Aorta (tissue), 5 donors: ENCODE results near the gene UBE2K. TPM values are rescaled to one million over a fixed set of nuclear protein-coding genes. Genes with fewer than 3 reads are reported as not detected.
"Not testable (repeated sequence)": the region's sequence is repeated elsewhere in the genome, so short reads cannot be mapped to it uniquely, and the experiment has no call there.

ENCODE experiments used
- ATAC-seq: fragments of 200-7000 bp; cut with Tn5 transposase; one replicate; pipeline ENCODE4 v1.9.1; 2022; ENCODE audit warnings: moderate library complexity; ENCODE audit not compliant: low FRiP score
- DNase-seq, 2 donors: peaks; one replicate each; pipeline ENCODE4 v3.0.0-alpha.2; 2020
- H3K27ac ChIP-seq, 2 donors: one replicate each; pipeline ENCODE4 v1.5.1; 2013; ENCODE audit warnings: low read length in 2 of 2, mild to moderate bottlenecking in 2 of 2, moderate library complexity in 2 of 2, control low read depth in 1 of 2, inconsistent platforms in 1 of 2, low read depth in 1 of 2
- H3K27me3 ChIP-seq, 2 donors: one replicate each; pipeline ENCODE4 v1.6.1; 2013; ENCODE audit warnings: control low read depth in 1 of 2, low read length in 1 of 2, mild to moderate bottlenecking in 1 of 2, moderate library complexity in 1 of 2; ENCODE audit not compliant: insufficient read depth in 2 of 2, control insufficient read depth in 1 of 2
- H3K36me3 ChIP-seq, 2 donors: one replicate each; pipeline ENCODE4 v1.6.1; 2013; ENCODE audit warnings: control low read depth in 1 of 2, low read length in 1 of 2, mild to moderate bottlenecking in 1 of 2; ENCODE audit not compliant: insufficient read depth in 2 of 2, control insufficient read depth in 1 of 2
- H3K4me1 ChIP-seq, 2 donors: one replicate each; pipeline ENCODE4 v1.6.1; 2013; ENCODE audit warnings: low read length in 2 of 2, control low read depth in 1 of 2, mild to moderate bottlenecking in 1 of 2, moderate library complexity in 1 of 2; ENCODE audit not compliant: insufficient read depth in 2 of 2, control insufficient read depth in 1 of 2
- H3K4me3 ChIP-seq, 2 donors: one replicate each; pipeline ENCODE4 v1.5.1; 2013; ENCODE audit warnings: low read length in 2 of 2, control low read depth in 1 of 2, mild to moderate bottlenecking in 1 of 2
- H3K9me3 ChIP-seq: one replicate; pipeline ENCODE4 v1.6.1; 2013; ENCODE audit warnings: mild to moderate bottlenecking, low read length; ENCODE audit not compliant: control insufficient read depth
- WGBS, 2 donors: extraction: QIAGEN DNeasy Blood & Tissue Kit; methylation state at CpG; one replicate each; pipeline ENCODE4 v1.1.7; 2013; 5-methylcytosine and 5-hydroxymethylcytosine counted together
- intact Hi-C, 2 donors: fragments of 100-400 bp; cut with DNase I; formaldehyde crosslinking; loops; one replicate each; pipeline versions ENCODE4 v1.14.2 to v1.15.0; 2022
- polyA plus RNA-seq, 2 donors: library from polyadenylated mRNA; stranded (reverse); fragments of 200-250 nt; gene quantifications; one replicate each; pipeline ENCODE4 v1.2.3, GENCODE V29; 2013
- total RNA-seq, 2 donors: library from RNA; stranded (reverse); fragmentation: NEBNext Ultra II Directional; extraction: Animal tissue kit (Norgen Biotek cat#: 25700); gene quantifications; one replicate each; pipeline ENCODE4 v1.2.1, GENCODE V29; 2021
- donor health status: healthy with polysubstance abuse.
- donor health status: Bipolar disorder and iron deficiency.
- donor health status: DM: no; HTN: no; CAD: no.
- donor health status: DM: no; HTN: no; CAD: no.
- donor health status: DM: yes; HTN: yes; CAD: no.

UBE2K gene
- total and polyA plus RNA-seq, 4 donors = 26.5 to 59.5 (median 43.7) TPM

DNA sequence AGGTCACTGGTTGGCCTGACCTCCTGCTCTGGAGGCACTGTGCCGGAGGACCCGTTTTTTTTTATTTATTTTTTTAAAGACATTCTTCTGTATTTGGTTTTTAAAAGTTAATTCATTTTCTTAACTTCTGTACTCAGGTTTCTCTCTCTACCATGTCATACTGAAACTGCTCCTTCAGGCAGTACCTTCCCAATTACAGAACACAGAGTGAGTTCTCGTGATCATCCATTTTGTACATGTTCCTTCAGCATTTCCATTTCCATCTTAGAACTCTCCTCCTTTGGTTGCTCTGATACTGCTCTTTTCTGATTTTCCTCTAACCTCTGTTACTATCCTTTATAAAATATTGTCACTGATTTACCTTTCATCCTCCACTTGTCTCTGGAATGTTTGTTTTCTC is 17.9 kb downstream of the UBE2K start:
- Histone ChIP-seq H3K27ac (no peak overlapping the region), H3K9me3 (no peaks in the 10 kb centered on the region), H3K27me3 (no peaks in the 10 kb centered on the region), H3K4me3 (no peak overlapping the region), H3K4me1 (peaks cover 3% of the 10 kb centered on the region in 2 donors), H3K36me3 (no peaks in the 10 kb centered on the region)
- no peak for ATAC-seq
- intact Hi-C loops = no loop called here
- 61 to 63% methylated on average over 3 of the region's 3 CpGs for WGBS, 2 donors
- no peak for DNase-seq

DNA sequence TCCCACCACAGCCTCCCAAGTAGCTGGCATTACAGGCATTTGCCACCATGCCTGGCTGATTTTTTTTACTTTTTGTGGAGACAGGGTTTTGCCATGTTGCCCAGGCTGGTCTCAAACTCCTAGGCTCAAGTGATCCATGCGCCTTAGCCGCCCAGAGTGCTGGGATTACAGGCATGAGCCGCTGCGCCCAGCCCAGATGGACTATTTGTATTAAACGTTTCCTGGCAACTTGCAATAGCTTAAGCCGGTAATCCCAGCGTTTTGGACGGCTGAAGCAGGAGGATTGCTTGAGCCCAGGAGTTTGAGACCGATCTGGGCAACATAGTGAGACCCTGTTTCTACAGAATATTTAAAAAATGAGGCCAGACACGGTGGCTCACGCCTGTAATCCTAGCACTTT is 18.4 kb downstream of the UBE2K start:
- no peak overlapping the region for H3K4me3 ChIP-seq
- H3K27me3 ChIP-seq = no peaks in the 10 kb centered on the region
- ATAC-seq (no peak), DNase-seq (peak in 1 of 2 donors; percentile 61)
- intact Hi-C loops = no loop called here
- no peaks in the 10 kb centered on the region for H3K36me3 ChIP-seq
- peaks cover 3% of the 10 kb centered on the region in 2 donors for H3K4me1 ChIP-seq
- WGBS, 2 donors = 85% methylated on average over 11 of the region's 11 CpGs
- H3K9me3 ChIP-seq = no peaks in the 10 kb centered on the region
- no peak overlapping the region for H3K27ac ChIP-seq

- H3K9me3 ChIP-seq, H3K4me1 ChIP-seq, H3K27me3 ChIP-seq, ATAC-seq, H3K4me3 ChIP-seq, H3K36me3 ChIP-seq, intact Hi-C loops, H3K27ac ChIP-seq: not testable (repeated sequence)
- WGBS, 2 donors = 91% methylated on average over 13 to 19 of the region's 19 CpGs
- DNase-seq = peak in 1 of 2 donors; percentile 9
Measured at GRCh38 chr4:39717743-39718142, 19.8 kb downstream of the UBE2K start.

GRCh38 chr4:39718366-39719323 is 20.7 kb downstream of the UBE2K start:
- no peaks in the 10 kb centered on the region for H3K9me3 ChIP-seq
- H3K27ac ChIP-seq = no peak overlapping the region
- intact Hi-C loops = no loop called here
- ATAC-seq (no peak), DNase-seq (peak in 1 of 2 donors; percentile 65)
- peaks cover 3 to 5% of the 10 kb centered on the region in 2 donors for H3K4me1 ChIP-seq
- 93 to 95% methylated on average over 33 of the region's 33 CpGs for WGBS, 2 donors
- H3K27me3 ChIP-seq = no peaks in the 10 kb centered on the region
- H3K36me3 ChIP-seq = no peaks in the 10 kb centered on the region
- H3K4me3 ChIP-seq = no peak overlapping the region

GRCh38 chr4:39719804-39720580 is 22.1 kb downstream of the UBE2K start:
- no peak overlapping the region for H3K4me3 ChIP-seq
- H3K27ac ChIP-seq = no peak overlapping the region
- intact Hi-C loops = no loop called here
- DNase-seq = no peak
- H3K36me3 ChIP-seq = no peaks in the 10 kb centered on the region
- H3K9me3 ChIP-seq = no peaks in the 10 kb centered on the region
- ATAC-seq = no peak
- H3K4me1 ChIP-seq = peaks cover 0 to 2% of the 10 kb centered on the region in 2 donors
- no peaks in the 10 kb centered on the region for H3K27me3 ChIP-seq

DNA sequence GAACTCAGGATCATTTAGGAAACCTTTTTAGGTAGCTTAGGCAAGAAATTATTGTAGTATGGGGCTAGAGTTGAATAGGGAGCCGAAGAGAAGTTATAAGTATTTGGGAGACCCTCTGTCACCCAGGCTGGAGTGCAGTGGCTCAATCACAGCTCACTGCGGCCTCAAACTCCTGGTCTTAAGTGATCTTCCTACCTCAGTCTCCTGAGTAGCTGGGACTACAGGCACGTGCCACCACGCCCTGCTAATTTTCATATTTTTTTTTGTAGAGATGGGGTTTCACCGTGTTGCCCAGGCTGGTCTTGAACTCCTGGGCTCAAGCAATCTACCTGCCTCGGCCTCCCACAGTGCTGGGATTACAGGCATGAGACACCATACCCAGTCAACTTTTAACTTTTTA is 23.3 kb downstream of the UBE2K start:
- H3K4me3 ChIP-seq, intact Hi-C loops, H3K36me3 ChIP-seq, H3K9me3 ChIP-seq, H3K27me3 ChIP-seq, H3K4me1 ChIP-seq, H3K27ac ChIP-seq, ATAC-seq: not testable (repeated sequence)
- DNase-seq = peak in 1 of 2 donors; percentile 20
- WGBS, 2 donors = 94 to 95% methylated on average over 6 of the region's 6 CpGs

- Histone ChIP-seq H3K36me3 (no peaks in the 10 kb centered on the region), H3K4me3 (no peak overlapping the region), H3K4me1 (peaks cover 0 to 2% of the 10 kb centered on the region in 2 donors), H3K9me3 (no peaks in the 10 kb centered on the region), H3K27ac (no peak overlapping the region), H3K27me3 (no peaks in the 10 kb centered on the region)
- intact Hi-C loops = no loop called here
- 21 to 22% methylated on average over 7 of the region's 7 CpGs for WGBS, 2 donors
- no peak for ATAC-seq
- DNase-seq = peak in 1 of 2 donors; percentile 21
Measured at GRCh38 chr4:39721788-39722187, 23.9 kb downstream of the UBE2K start.

GRCh38 chr4:39729557-39729956 is 31.6 kb downstream of the UBE2K start:
- Histone ChIP-seq H3K4me1 (peaks cover 0 to 3% of the 10 kb centered on the region in 2 donors), H3K4me3 (no peak overlapping the region), H3K27me3 (no peaks in the 10 kb centered on the region), H3K36me3 (no peaks in the 10 kb centered on the region), H3K27ac (no peak overlapping the region), H3K9me3 (no peaks in the 10 kb centered on the region)
- 52 to 67% methylated on average over 4 of the region's 4 CpGs for WGBS, 2 donors
- intact Hi-C loops = no loop called here
- no peak for ATAC-seq
- no peak for DNase-seq
